MM.1S (cell line): ENCODE results near the gene HSPA9.
A peak's percentile ranks its signal among the peaks of the same experiment; 100 is the strongest.

Experiments
- DNase-seq: peaks from one replicate; pipeline ENCODE4 v3.0.0-alpha.2; 2015
- H2AFZ ChIP-seq: fragments of 300-600 bp; sonication (generic); 2 replicates; pipeline ENCODE4 v1.6.0; 2016; ENCODE audit warnings: antibody characterized with exemption, low read length
- H3F3A ChIP-seq: fragments of 300-600 bp; sonication (generic); 2 replicates; pipeline ENCODE4 v1.6.1; 2016; ENCODE audit warnings: mild to moderate bottlenecking, antibody characterized with exemption, low read length, moderate library complexity, mixed read lengths; ENCODE audit not compliant: insufficient read depth
- H3K27ac ChIP-seq: fragments of 300-600 bp; sonication (generic); 2 replicates; pipeline ENCODE4 v1.5.1; 2016; ENCODE audit warnings: mild to moderate bottlenecking, low read length
- H3K27me3 ChIP-seq: fragments of 300-600 bp; sonication (generic); replicated peaks from 2 replicates; pipeline ENCODE4 v1.6.0; 2016; ENCODE audit warnings: low read length; ENCODE audit not compliant: insufficient read depth
- H3K36me3 ChIP-seq: fragments of 300-600 bp; sonication (generic); replicated peaks from 2 replicates; pipeline ENCODE4 v1.6.1; 2016; ENCODE audit warnings: mild to moderate bottlenecking, low read length, mixed read lengths; ENCODE audit not compliant: insufficient read depth
- H3K4me1 ChIP-seq: fragments of 300-600 bp; sonication (generic); 2 replicates; pipeline ENCODE4 v1.6.1; 2016; ENCODE audit warnings: low read length, mixed read lengths
- H3K4me2 ChIP-seq: fragments of 300-600 bp; sonication (generic); 2 replicates; pipeline ENCODE4 v1.6.0; 2016; ENCODE audit warnings: low read depth, low read length
- H3K4me3 ChIP-seq: fragments of 300-600 bp; sonication (generic); 2 replicates; pipeline ENCODE4 v1.5.1; 2016; ENCODE audit warnings: low read length, mixed read lengths
- H3K79me2 ChIP-seq: fragments of 300-600 bp; sonication (generic); 2 replicates; pipeline ENCODE4 v1.6.1; 2016; ENCODE audit warnings: mixed run types, low read length, mixed read lengths
- H3K9ac ChIP-seq: fragments of 300-600 bp; sonication (generic); 2 replicates; pipeline ENCODE4 v1.6.1; 2016; ENCODE audit warnings: low read length, mixed read lengths
- H3K9me2 ChIP-seq: fragments of 300-600 bp; sonication (generic); replicated peaks from 2 replicates; pipeline ENCODE4 v1.6.1; 2016; ENCODE audit warnings: mild to moderate bottlenecking, low read length, mixed read lengths; ENCODE audit not compliant: insufficient read depth
- H3K9me3 ChIP-seq: fragments of 300-600 bp; sonication (generic); replicated peaks from 2 replicates; pipeline ENCODE4 v1.6.1; 2016; ENCODE audit warnings: mild to moderate bottlenecking, low read length, mixed read lengths; ENCODE audit not compliant: insufficient read depth
- H4K20me1 ChIP-seq: fragments of 300-600 bp; sonication (generic); 2 replicates; pipeline ENCODE4 v1.6.1; 2016; ENCODE audit warnings: mild to moderate bottlenecking, low read length, moderate library complexity, mixed read lengths; ENCODE audit not compliant: insufficient read depth
- CTCF ChIP-seq: fragments of 300-600 bp; sonication (generic); IDR thresholded peaks from 2 replicates; pipeline ENCODE4 v1.5.1; 2016; ENCODE audit warnings: antibody characterized with exemption, low read length, mixed read lengths
- EZH2 ChIP-seq: fragments of 300-600 bp; sonication (generic); optimal IDR thresholded peaks from 2 replicates; pipeline ENCODE3; 2017; ENCODE audit warnings: low read depth, mild to moderate bottlenecking, antibody characterized with exemption, low read length, mixed read lengths
- EZH2phosphoT487 ChIP-seq: fragments of 300-600 bp; sonication (generic); IDR thresholded peaks from 2 replicates; pipeline ENCODE4 v1.6.1; 2018; ENCODE audit warnings: antibody characterized with exemption, low read length

Gene HSPA9

GRCh38 chr5:138539791-138540190, 35.4 kb downstream of the HSPA9 start:
- H3K4me2 ChIP-seq = no peak overlapping the region

GRCh38 chr5:138538943-138539627, 36.1 kb downstream of the HSPA9 start:
- Histone ChIP-seq H3K27me3 (no peaks in the 10 kb centered on the region), H3K27ac (no peak overlapping the region), H3K36me3 (peaks cover 20% of the 10 kb centered on the region; the same call in 1 of the 2 replicates), H3K4me3 (no peak overlapping the region), H2AFZ (no peak overlapping the region), H3K4me2 (no peak overlapping the region), H3K9me2 (no peaks in the 10 kb centered on the region), H3K9me3 (no peaks in the 10 kb centered on the region), H3K9ac (no peak overlapping the region), H3K79me2 (peaks cover 92% of the 10 kb centered on the region), H3F3A (no peaks in the 10 kb centered on the region), H3K4me1 (peaks cover 16% of the 10 kb centered on the region; the same call in 1 of the 2 replicates), H4K20me1 (peaks cover 19% of the 10 kb centered on the region; the same call in 1 of the 2 replicates)
- no peak for DNase-seq
- TF ChIP-seq EZH2phosphoT487 = no peak
- no peak for TF ChIP-seq CTCF
- no peak for TF ChIP-seq EZH2

More at GRCh38 chr5:138539791-138540190, 35.4 kb downstream of the HSPA9 start:
- peaks cover 19% of the 10 kb centered on the region; the same call in 1 of the 2 replicates for H4K20me1 ChIP-seq
- TF ChIP-seq EZH2phosphoT487 = no peak
- no peak for TF ChIP-seq CTCF
- no peak for TF ChIP-seq EZH2
- H3K4me1 ChIP-seq = peaks cover 22% of the 10 kb centered on the region
- H2AFZ ChIP-seq = no peak overlapping the region
- H3K9ac ChIP-seq = no peak overlapping the region
- H3K79me2 ChIP-seq = peaks cover 92% of the 10 kb centered on the region
- H3K9me2 ChIP-seq = no peaks in the 10 kb centered on the region
- H3K4me3 ChIP-seq = no peak overlapping the region
- DNase-seq = no peak
- H3K9me3 ChIP-seq = no peaks in the 10 kb centered on the region
- no peaks in the 10 kb centered on the region for H3F3A ChIP-seq
- H3K27me3 ChIP-seq = no peaks in the 10 kb centered on the region
- H3K36me3 ChIP-seq = peaks cover 20% of the 10 kb centered on the region; the same call in 1 of the 2 replicates
- no peak overlapping the region for H3K27ac ChIP-seq

- DNase-seq = no peak
- Histone ChIP-seq H3K27me3 (no peaks in the 10 kb centered on the region), H3K4me1 (peaks cover 16% of the 10 kb centered on the region; the same call in 1 of the 2 replicates), H3K9me2 (no peaks in the 10 kb centered on the region), H3K9me3 (no peaks in the 10 kb centered on the region), H2AFZ (no peak overlapping the region), H3K27ac (no peak overlapping the region), H3F3A (no peaks in the 10 kb centered on the region), H3K9ac (no peak overlapping the region), H3K4me2 (no peak overlapping the region), H3K4me3 (no peak overlapping the region), H4K20me1 (peaks cover 28% of the 10 kb centered on the region; the same call in 1 of the 2 replicates), H3K36me3 (peaks cover 20% of the 10 kb centered on the region; the same call in 1 of the 2 replicates), H3K79me2 (peaks cover 96% of the 10 kb centered on the region)
- TF ChIP-seq CTCF (peak; percentile 34), EZH2phosphoT487 (no peak)
Measured at GRCh38 chr5:138536665-138537315, 38.4 kb downstream of the HSPA9 start.
